Measurements from ENCODE around the gene DRICH1.
"Not testable (repeated sequence)": the region's sequence is repeated elsewhere in the genome, so short reads cannot be mapped to it uniquely, and the experiment has no call there.

The DRICH1 gene

GRCh38 chr22:23660381-23660780 is 28.3 kb upstream of the DRICH1 start:
- H3K27me3 ChIP-seq (replicated peaks in 2 of 5; ENCODE audit: control insufficient read depth in 4 of 5, insufficient read depth in 5 of 5, low read length in 4 of 5); H3K4me3 ChIP-seq (ENCODE audit: control insufficient read depth in 1 of 7, extremely low read depth in 1 of 7, insufficient read depth in 4 of 7, low read depth in 2 of 7, low read length in 6 of 7); DNase-seq; POLR2A ChIA-PET; H3K27ac ChIP-seq (ENCODE audit: insufficient read depth in 1 of 2, low read depth in 1 of 2, low read length in 2 of 2, poor library complexity in 1 of 2, severe bottlenecking in 2 of 2); H3K9me3 ChIP-seq (ENCODE audit: control extremely low read depth in 1 of 5, control insufficient read depth in 4 of 5, insufficient read depth in 2 of 5, low read depth in 1 of 5, low read length in 4 of 5); H3K4me1 ChIP-seq (ENCODE audit: control extremely low read depth in 1 of 4, control insufficient read depth in 4 of 4, insufficient read depth in 4 of 4, low read length in 3 of 4): not testable (repeated sequence)
- 100% methylated on average over 2 of the region's 4 CpGs for WGBS (ENCODE audit: insufficient coverage)
- peaks cover 7 to 27% (median 16%) of the 10 kb centered on the region in 4 experiments for H3K36me3 ChIP-seq (ENCODE audit: control insufficient read depth in 4 of 4, insufficient read depth in 4 of 4, low read length in 3 of 4)
- CTCF ChIA-PET = interaction anchor here (1.4 kb wide), 1 partner anchor 11 kb away, joined by 4 read pairs; no protein-coding TSS in a partner anchor

DNA sequence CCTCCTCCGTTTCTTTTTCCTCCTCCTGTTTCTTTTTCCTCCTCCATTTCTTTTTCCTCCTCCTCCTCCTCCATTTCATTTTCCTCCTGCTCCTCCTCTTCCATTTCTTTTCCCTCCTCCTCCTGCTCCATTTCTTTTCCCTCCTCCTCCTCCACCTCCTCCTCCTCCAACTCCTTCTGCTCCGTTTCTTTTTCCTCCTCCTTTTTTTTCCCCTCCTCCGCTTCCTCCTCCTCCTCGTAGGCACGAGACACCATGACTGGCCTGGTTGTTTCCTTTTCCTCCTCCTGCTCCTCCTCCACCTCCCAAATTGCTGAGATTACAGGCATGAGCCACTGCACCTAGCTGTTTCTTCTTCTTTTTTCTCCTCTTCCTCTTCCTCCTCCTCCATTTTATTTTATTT is 25.6 kb upstream of the DRICH1 start:
- H3K4me3 ChIP-seq (ENCODE audit: control insufficient read depth in 1 of 7, extremely low read depth in 1 of 7, insufficient read depth in 4 of 7, low read depth in 2 of 7, low read length in 6 of 7) = no peak overlapping the region
- peaks cover 7 to 27% (median 18%) of the 10 kb centered on the region in 4 experiments for H3K36me3 ChIP-seq (ENCODE audit: control insufficient read depth in 4 of 4, insufficient read depth in 4 of 4, low read length in 3 of 4)
- H3K4me1 ChIP-seq (ENCODE audit: control extremely low read depth in 1 of 4, control insufficient read depth in 4 of 4, insufficient read depth in 4 of 4, low read length in 3 of 4) = no peaks in the 10 kb centered on the region
- 95% methylated on average over 5 of the region's 5 CpGs for WGBS (ENCODE audit: insufficient coverage)
- no peak overlapping the region for H3K27ac ChIP-seq (ENCODE audit: insufficient read depth in 1 of 2, low read depth in 1 of 2, low read length in 2 of 2, poor library complexity in 1 of 2, severe bottlenecking in 2 of 2)
- DNase-seq = no peak
- H3K9me3 ChIP-seq (ENCODE audit: control extremely low read depth in 1 of 5, control insufficient read depth in 4 of 5, insufficient read depth in 2 of 5, low read depth in 1 of 5, low read length in 4 of 5) = no peaks in the 10 kb centered on the region
- no peaks in the 10 kb centered on the region for H3K27me3 ChIP-seq (replicated peaks in 2 of 5; ENCODE audit: control insufficient read depth in 4 of 5, insufficient read depth in 5 of 5, low read length in 4 of 5)
- ChIA-PET POLR2A (no interaction called here), CTCF (no interaction called here)

- CTCF ChIA-PET = no interaction called here
- Histone ChIP-seq H3K9me3 (ENCODE audit: control extremely low read depth in 1 of 5, control insufficient read depth in 4 of 5, insufficient read depth in 2 of 5, low read depth in 1 of 5, low read length in 4 of 5) (no peaks in the 10 kb centered on the region), H3K4me3 (ENCODE audit: control insufficient read depth in 1 of 7, extremely low read depth in 1 of 7, insufficient read depth in 4 of 7, low read depth in 2 of 7, low read length in 6 of 7) (no peak overlapping the region), H3K36me3 (ENCODE audit: control insufficient read depth in 4 of 4, insufficient read depth in 4 of 4, low read length in 3 of 4) (peaks cover 7 to 25% (median 15%) of the 10 kb centered on the region in 4 experiments), H3K27me3 (replicated peaks in 2 of 5; ENCODE audit: control insufficient read depth in 4 of 5, insufficient read depth in 5 of 5, low read length in 4 of 5) (no peaks in the 10 kb centered on the region), H3K4me1 (ENCODE audit: control extremely low read depth in 1 of 4, control insufficient read depth in 4 of 4, insufficient read depth in 4 of 4, low read length in 3 of 4) (no peaks in the 10 kb centered on the region), H3K27ac (ENCODE audit: insufficient read depth in 1 of 2, low read depth in 1 of 2, low read length in 2 of 2, poor library complexity in 1 of 2, severe bottlenecking in 2 of 2) (no peak overlapping the region)
- DNase-seq = no peak
- POLR2A ChIA-PET = no interaction called here
- 100% methylated on average over 3 of the region's 6 CpGs for WGBS (ENCODE audit: insufficient coverage)
Measured at GRCh38 chr22:23655891-23656475, 23.9 kb upstream of the DRICH1 start.

- Histone ChIP-seq H3K27ac (ENCODE audit: insufficient read depth in 1 of 2, low read depth in 1 of 2, low read length in 2 of 2, poor library complexity in 1 of 2, severe bottlenecking in 2 of 2) (no peak overlapping the region), H3K36me3 (ENCODE audit: control insufficient read depth in 4 of 4, insufficient read depth in 4 of 4, low read length in 3 of 4) (peaks cover 4 to 19% (median 10%) of the 10 kb centered on the region in 4 experiments), H3K4me1 (ENCODE audit: control extremely low read depth in 1 of 4, control insufficient read depth in 4 of 4, insufficient read depth in 4 of 4, low read length in 3 of 4) (no peaks in the 10 kb centered on the region), H3K4me3 (ENCODE audit: control insufficient read depth in 1 of 7, extremely low read depth in 1 of 7, insufficient read depth in 4 of 7, low read depth in 2 of 7, low read length in 6 of 7) (no peak overlapping the region), H3K9me3 (ENCODE audit: control extremely low read depth in 1 of 5, control insufficient read depth in 4 of 5, insufficient read depth in 2 of 5, low read depth in 1 of 5, low read length in 4 of 5) (no peaks in the 10 kb centered on the region), H3K27me3 (replicated peaks in 2 of 5; ENCODE audit: control insufficient read depth in 4 of 5, insufficient read depth in 5 of 5, low read length in 4 of 5) (no peaks in the 10 kb centered on the region)
- 100% methylated on average over 7 of the region's 8 CpGs for WGBS (ENCODE audit: insufficient coverage)
- CTCF ChIA-PET = interaction anchor here (0.9 to 1.0 kb wide), 2 partner anchors 9 to 11 kb away, joined by 3 to 4 read pairs; no protein-coding TSS in a partner anchor
- DNase-seq = no peak
- POLR2A ChIA-PET = no interaction called here
Measured at GRCh38 chr22:23652711-23653110, 20.6 kb upstream of the DRICH1 start.

DNA sequence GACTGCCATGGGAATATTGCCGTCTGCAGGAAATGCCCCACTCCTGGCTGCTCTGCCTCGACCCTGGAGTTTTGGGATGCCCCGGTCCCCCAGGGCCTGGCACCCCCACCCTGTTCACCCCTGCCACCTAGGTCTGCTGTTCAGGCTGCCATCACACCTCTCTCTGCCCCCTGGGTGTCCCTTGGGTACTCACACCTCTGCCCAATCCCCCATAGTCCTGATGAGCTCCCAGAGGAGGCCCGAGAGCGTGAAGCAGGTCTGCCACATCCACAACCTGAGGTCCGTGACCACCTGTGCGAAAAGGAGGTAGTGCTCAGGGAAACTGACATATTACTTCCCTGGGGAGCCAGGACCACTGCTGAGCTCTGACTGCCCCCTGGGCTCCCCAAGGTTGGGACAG is 20.2 kb upstream of the DRICH1 start:
- no peaks in the 10 kb centered on the region for H3K9me3 ChIP-seq (ENCODE audit: control extremely low read depth in 1 of 5, control insufficient read depth in 4 of 5, insufficient read depth in 2 of 5, low read depth in 1 of 5, low read length in 4 of 5)
- H3K27ac ChIP-seq (ENCODE audit: insufficient read depth in 1 of 2, low read depth in 1 of 2, low read length in 2 of 2, poor library complexity in 1 of 2, severe bottlenecking in 2 of 2) = no peak overlapping the region
- no peaks in the 10 kb centered on the region for H3K27me3 ChIP-seq (replicated peaks in 2 of 5; ENCODE audit: control insufficient read depth in 4 of 5, insufficient read depth in 5 of 5, low read length in 4 of 5)
- POLR2A ChIA-PET = no interaction called here
- peaks cover 4 to 19% (median 10%) of the 10 kb centered on the region in 4 experiments for H3K36me3 ChIP-seq (ENCODE audit: control insufficient read depth in 4 of 4, insufficient read depth in 4 of 4, low read length in 3 of 4)
- H3K4me1 ChIP-seq (ENCODE audit: control extremely low read depth in 1 of 4, control insufficient read depth in 4 of 4, insufficient read depth in 4 of 4, low read length in 3 of 4) = no peaks in the 10 kb centered on the region
- CTCF ChIA-PET = interaction anchor here (0.9 to 1.0 kb wide), 2 partner anchors 9 to 10 kb away, joined by 3 to 4 read pairs; no protein-coding TSS in a partner anchor
- H3K4me3 ChIP-seq (ENCODE audit: control insufficient read depth in 1 of 7, extremely low read depth in 1 of 7, insufficient read depth in 4 of 7, low read depth in 2 of 7, low read length in 6 of 7) = no peak overlapping the region
- 98% methylated on average over 5 of the region's 7 CpGs for WGBS (ENCODE audit: insufficient coverage)
- no peak for DNase-seq

DNA sequence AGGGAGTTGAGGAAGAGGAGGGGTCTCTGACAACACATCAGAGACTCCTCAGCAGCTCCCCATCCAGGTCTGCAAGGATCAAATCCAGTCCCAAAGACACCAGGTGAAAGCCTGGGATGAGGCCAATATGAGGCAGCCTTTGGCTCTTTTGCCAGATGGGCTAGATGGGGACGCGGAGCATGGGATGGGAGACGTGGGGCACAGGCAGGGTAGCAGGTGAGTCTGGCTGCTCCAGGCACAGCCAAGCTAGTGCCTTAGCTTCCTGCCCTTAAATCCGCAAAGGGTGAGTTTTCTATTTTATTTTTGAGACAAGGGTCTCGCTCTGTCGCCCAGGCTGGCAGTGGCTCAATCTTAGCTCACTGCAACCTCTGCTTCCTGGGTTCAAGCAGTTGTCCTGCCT is 19.6 kb upstream of the DRICH1 start:
- ChIA-PET POLR2A (no interaction called here), CTCF (interaction anchor here (0.9 to 1.0 kb wide), 2 partner anchors 8 to 10 kb away, joined by 3 to 4 read pairs; no protein-coding TSS in a partner anchor)
- Histone ChIP-seq H3K36me3 (ENCODE audit: control insufficient read depth in 4 of 4, insufficient read depth in 4 of 4, low read length in 3 of 4) (peaks cover 4 to 19% (median 10%) of the 10 kb centered on the region in 4 experiments), H3K9me3 (ENCODE audit: control extremely low read depth in 1 of 5, control insufficient read depth in 4 of 5, insufficient read depth in 2 of 5, low read depth in 1 of 5, low read length in 4 of 5) (no peaks in the 10 kb centered on the region), H3K27ac (ENCODE audit: insufficient read depth in 1 of 2, low read depth in 1 of 2, low read length in 2 of 2, poor library complexity in 1 of 2, severe bottlenecking in 2 of 2) (no peak overlapping the region), H3K4me3 (ENCODE audit: control insufficient read depth in 1 of 7, extremely low read depth in 1 of 7, insufficient read depth in 4 of 7, low read depth in 2 of 7, low read length in 6 of 7) (no peak overlapping the region), H3K4me1 (ENCODE audit: control extremely low read depth in 1 of 4, control insufficient read depth in 4 of 4, insufficient read depth in 4 of 4, low read length in 3 of 4) (no peaks in the 10 kb centered on the region), H3K27me3 (replicated peaks in 2 of 5; ENCODE audit: control insufficient read depth in 4 of 5, insufficient read depth in 5 of 5, low read length in 4 of 5) (no peaks in the 10 kb centered on the region)
- WGBS (ENCODE audit: insufficient coverage) = 100% methylated on average over 1 of the region's 6 CpGs
- DNase-seq = no peak

GRCh38 chr22:23649071-23649501 is 17.0 kb upstream of the DRICH1 start:
- no peaks in the 10 kb centered on the region for H3K9me3 ChIP-seq (ENCODE audit: control extremely low read depth in 1 of 5, control insufficient read depth in 4 of 5, insufficient read depth in 2 of 5, low read depth in 1 of 5, low read length in 4 of 5)
- ChIA-PET POLR2A (no interaction called here), CTCF (interaction anchor here (0.6 to 1.3 kb wide), 2 partner anchors 11 to 448 kb away, joined by 3 to 4 read pairs; no protein-coding TSS in a partner anchor)
- H3K27me3 ChIP-seq (replicated peaks in 2 of 5; ENCODE audit: control insufficient read depth in 4 of 5, insufficient read depth in 5 of 5, low read length in 4 of 5) = no peaks in the 10 kb centered on the region
- peaks cover 2 to 19% (median 8%) of the 10 kb centered on the region in 4 experiments for H3K36me3 ChIP-seq (ENCODE audit: control insufficient read depth in 4 of 4, insufficient read depth in 4 of 4, low read length in 3 of 4)
- WGBS (ENCODE audit: insufficient coverage) = 93% methylated on average over 17 of the region's 18 CpGs
- H3K4me1 ChIP-seq (ENCODE audit: control extremely low read depth in 1 of 4, control insufficient read depth in 4 of 4, insufficient read depth in 4 of 4, low read length in 3 of 4) = no peaks in the 10 kb centered on the region
- DNase-seq = no peak
- H3K27ac ChIP-seq (ENCODE audit: insufficient read depth in 1 of 2, low read depth in 1 of 2, low read length in 2 of 2, poor library complexity in 1 of 2, severe bottlenecking in 2 of 2) = no peak overlapping the region
- no peak overlapping the region for H3K4me3 ChIP-seq (ENCODE audit: control insufficient read depth in 1 of 7, extremely low read depth in 1 of 7, insufficient read depth in 4 of 7, low read depth in 2 of 7, low read length in 6 of 7)
